ENCODE data around the gene MAFF. TPM values are rescaled to one million over a fixed set of nuclear protein-coding genes. Genes with fewer than 3 reads are reported as not detected.

The MAFF gene
- total and polyA plus RNA-seq, 9 of the 15 experiments (the other 6 are each of a cell fraction or from before 2014, with no cell fraction given): 0.51 to 8.0 (median 5.4) TPM

- TF ChIP-seq ZNF175 (CRISPR knock-in tag; IDR thresholded peaks at IDR 0.05; ENCODE audit: low read depth) (no peak), HMGXB4 (CRISPR knock-in tag; IDR thresholded peaks at IDR 0.05) (no peak), ZNF124 (CRISPR knock-in tag; IDR thresholded peaks at IDR 0.05) (no peak), NCOA2 (IDR thresholded peaks at IDR 0.05; ENCODE audit: partially characterized antibody in 2 of 2) (no peak), CCNT2 (IDR thresholded peaks at IDR 0.05; ENCODE audit: borderline replicate concordance, extremely low read depth, insufficient read length, low read depth, low read length) (peak; percentile 65), ZNF589 (CRISPR knock-in tag; IDR thresholded peaks at IDR 0.05; ENCODE audit: low read depth) (no peak), SFPQ (IDR thresholded peaks at IDR 0.05; ENCODE audit: low read depth, low read length) (no peak), MLX (CRISPR knock-in tag; conservative IDR thresholded peaks at IDR 0.05) (no peak), MYBL2 (IDR thresholded peaks at IDR 0.05; ENCODE audit: low read depth) (no peak), MYBL2 (CRISPR knock-in tag; IDR thresholded peaks at IDR 0.05; ENCODE audit: borderline replicate concordance) (no peak), C11orf30 (IDR thresholded peaks at IDR 0.05; ENCODE audit: low read depth) (peak; percentile 8; the same call in 1 of the 2 replicates), XRCC5 (IDR thresholded peaks at IDR 0.05; ENCODE audit: low read depth, low read length) (no peak), NFIC (IDR thresholded peaks at IDR 0.05) (peak; percentile 88), HSF4 (CRISPR knock-in tag; IDR thresholded peaks at IDR 0.05; ENCODE audit: borderline replicate concordance) (no peak), ZNF263 (CRISPR knock-in tag; IDR thresholded peaks at IDR 0.05; ENCODE audit: borderline replicate concordance) (no peak), HMG20B (CRISPR knock-in tag; IDR thresholded peaks at IDR 0.05) (no peak), EWSR1 (IDR thresholded peaks at IDR 0.05; ENCODE audit: borderline replicate concordance, low read depth, partially characterized antibody) (no peak), E2F8 (IDR thresholded peaks at IDR 0.05; ENCODE audit: low read depth, partially characterized antibody) (no peak), DACH1 (IDR thresholded peaks at IDR 0.05; ENCODE audit: partially characterized antibody) (no peak), LCOR (CRISPR knock-in tag; IDR thresholded peaks at IDR 0.05) (peak; percentile 28; the same call in 1 of the 2 replicates), ZNF121 (CRISPR knock-in tag; conservative IDR thresholded peaks at IDR 0.05) (no peak)
Observed at GRCh38 chr22:38202437-38203089, 769 bp downstream of the MAFF start (continued).
